CD4-positive, alpha-beta T cell treated with Interleukin-10 for 1 hour (primary cell): Measurements from ENCODE around the gene TOR1A.

Experiments
- DNase-seq: peaks from one replicate; pipeline ENCODE4 v3.0.0-alpha.2; 2020

Gene TOR1A, protein sequence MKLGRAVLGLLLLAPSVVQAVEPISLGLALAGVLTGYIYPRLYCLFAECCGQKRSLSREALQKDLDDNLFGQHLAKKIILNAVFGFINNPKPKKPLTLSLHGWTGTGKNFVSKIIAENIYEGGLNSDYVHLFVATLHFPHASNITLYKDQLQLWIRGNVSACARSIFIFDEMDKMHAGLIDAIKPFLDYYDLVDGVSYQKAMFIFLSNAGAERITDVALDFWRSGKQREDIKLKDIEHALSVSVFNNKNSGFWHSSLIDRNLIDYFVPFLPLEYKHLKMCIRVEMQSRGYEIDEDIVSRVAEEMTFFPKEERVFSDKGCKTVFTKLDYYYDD

DNA sequence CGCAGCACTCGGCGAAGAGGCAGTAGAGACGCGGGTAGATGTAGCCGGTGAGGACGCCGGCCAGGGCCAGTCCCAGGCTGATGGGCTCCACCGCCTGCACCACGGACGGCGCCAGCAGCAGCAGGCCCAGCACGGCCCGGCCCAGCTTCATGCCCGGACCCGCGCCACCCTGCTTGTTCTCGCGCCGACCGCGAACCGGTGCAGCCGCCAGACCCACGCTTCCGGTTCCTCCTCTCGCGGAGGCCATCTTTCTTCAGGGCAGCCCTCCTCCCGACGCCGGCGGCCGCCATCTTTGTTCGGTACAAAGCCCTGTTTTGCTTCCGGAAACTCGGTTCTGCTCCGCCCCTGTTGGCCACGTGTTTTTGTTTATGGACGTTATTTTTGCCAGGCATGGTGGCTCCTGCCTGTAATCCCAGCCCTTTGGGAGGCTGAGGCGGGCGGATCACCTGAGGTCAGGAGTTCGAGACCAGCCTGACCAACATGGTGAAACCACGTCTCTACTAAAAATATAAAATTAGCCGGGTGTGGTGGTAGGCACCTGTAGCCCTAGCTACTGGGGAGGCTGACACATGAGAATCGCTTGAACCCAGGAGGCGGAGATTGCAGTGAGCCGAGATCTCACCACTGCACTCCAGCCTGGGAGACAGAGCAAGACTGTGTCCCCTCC is at the start of gene TOR1A:
TSS of gene TOR1A (minus strand) at position 202 of the 667 bp plus-strand sequence. CDS start at position 151, 51 bp downstream.
- peak; percentile 93 for DNase-seq

DNA sequence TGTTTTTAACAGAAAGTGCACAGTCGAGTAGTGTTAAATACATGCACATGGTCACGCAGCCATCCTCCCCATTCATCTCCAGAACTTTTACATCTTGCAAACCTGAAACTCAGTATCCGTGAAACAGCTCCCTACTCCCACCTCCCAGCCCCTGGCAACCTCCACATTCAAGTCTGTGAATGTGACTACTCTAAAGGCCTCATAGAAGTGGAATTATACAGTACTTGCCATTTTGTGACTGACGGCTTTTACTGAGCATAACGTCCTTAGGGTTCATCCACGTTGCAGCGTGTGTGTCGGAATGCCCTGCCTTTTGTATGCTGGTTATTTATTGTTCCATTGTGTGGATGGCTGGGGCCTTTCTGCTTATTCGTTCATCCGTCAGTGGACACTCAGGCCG is 47.1 kb upstream of the TOR1A start:
- no peak for DNase-seq

DNA sequence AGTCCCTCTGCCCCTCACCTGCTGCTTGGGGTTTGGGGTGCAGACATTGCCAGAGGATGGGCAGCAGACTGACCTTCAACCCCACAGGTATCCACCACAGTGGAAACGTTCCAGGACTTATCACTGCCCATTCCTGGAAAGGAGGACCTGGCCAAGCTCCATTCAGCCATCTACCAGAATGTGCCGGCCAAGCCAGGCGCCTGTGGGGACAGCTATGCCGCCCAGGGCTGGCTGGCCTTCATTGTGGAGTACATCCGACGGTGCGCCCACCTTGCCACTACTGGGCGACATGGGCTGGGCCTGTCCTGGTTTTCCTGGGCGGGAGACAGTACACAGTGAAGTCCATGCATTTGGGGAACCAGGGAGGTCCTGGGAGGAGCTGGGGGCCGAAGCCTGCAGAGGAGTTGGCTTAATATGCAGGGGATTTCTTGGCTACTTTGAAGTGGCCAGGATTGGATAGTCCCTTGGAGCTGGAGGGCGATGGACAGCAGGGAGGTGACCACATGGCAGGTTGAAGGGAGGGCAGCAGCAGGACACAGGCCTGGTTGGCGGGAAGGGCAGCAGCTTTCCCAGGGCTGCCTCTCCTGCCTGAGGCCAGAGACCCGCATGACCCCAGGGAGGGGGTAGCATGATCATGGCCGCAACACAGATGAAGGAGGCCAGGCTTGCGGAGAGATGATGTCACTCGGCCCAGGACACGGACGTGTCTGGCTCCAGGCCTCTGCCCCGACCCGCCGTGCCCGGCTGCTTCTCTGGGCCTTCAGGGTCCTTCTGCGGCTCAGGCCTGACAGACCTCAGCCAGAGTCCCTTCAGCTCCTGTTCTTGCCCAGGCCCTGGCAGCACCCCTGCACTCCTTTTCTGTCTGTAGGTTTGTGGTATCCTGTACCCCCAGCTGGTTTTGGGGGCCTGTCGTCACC is 45.9 kb upstream of the TOR1A start:
- no peak for DNase-seq

DNA sequence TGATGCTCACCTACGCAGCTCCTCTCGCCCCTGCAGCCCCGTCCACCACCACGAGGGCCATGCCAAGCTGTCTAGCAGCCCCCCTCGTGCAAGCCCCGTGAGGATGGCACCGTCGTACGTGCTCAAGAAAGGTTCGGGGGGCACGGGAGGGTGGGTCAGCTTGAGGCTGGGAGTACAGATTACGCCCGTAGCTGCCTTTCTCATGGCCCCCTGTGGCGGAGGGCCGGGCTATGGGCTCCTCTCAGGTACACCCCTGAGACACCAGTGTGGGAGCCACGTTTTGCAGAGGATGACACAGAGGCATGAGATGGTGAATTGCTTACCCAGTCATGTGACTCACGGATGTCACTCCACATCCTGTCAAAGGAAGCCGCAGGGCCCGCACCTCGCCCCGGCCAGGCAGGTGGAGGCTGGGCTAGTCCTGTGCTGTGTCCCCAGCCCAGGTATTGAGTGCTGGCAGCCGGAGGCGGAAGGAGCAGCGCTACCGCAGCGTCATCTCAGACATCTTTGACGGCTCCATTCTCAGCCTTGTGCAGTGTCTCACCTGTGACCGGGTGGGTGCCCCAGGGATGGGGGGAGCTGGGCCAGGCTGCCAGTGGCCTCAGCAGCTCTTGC is 45.0 kb upstream of the TOR1A start:
- peak; percentile 93 for DNase-seq

DNA sequence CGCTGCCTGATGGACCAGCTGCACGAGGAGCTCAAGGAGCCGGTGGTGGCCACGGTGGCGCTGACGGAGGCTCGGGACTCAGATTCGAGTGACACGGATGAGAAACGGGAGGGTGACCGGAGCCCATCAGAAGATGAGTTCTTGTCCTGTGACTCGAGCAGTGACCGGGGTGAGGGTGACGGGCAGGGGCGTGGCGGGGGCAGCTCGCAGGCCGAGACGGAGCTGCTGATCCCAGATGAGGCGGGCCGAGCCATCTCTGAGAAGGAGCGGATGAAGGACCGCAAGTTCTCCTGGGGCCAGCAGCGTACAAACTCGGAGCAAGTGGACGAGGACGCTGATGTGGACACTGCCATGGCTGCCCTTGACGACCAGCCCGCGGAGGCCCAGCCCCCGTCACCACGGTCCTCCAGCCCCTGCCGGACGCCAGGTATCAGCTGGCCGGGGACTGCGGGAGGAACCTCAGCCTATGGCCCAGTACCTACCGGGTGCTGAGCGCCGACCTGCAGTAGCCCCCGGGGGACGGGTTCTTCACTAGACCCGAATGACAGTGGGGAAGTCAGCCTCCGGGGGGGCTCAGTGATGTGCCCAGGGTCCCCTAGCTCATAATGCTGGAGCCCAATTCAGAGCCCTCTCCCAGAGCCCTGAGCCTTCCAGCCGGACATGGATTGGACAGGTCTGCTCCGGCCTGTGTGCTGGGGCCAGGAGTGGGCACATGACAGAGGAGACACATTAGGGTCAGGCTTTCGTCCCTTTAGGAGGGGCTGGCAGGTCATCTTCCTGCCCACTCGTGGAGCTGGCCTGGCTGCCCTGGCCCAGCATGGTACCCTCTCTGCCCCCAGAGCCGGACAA is 44.3 kb upstream of the TOR1A start:
- DNase-seq, result no peak

DNA sequence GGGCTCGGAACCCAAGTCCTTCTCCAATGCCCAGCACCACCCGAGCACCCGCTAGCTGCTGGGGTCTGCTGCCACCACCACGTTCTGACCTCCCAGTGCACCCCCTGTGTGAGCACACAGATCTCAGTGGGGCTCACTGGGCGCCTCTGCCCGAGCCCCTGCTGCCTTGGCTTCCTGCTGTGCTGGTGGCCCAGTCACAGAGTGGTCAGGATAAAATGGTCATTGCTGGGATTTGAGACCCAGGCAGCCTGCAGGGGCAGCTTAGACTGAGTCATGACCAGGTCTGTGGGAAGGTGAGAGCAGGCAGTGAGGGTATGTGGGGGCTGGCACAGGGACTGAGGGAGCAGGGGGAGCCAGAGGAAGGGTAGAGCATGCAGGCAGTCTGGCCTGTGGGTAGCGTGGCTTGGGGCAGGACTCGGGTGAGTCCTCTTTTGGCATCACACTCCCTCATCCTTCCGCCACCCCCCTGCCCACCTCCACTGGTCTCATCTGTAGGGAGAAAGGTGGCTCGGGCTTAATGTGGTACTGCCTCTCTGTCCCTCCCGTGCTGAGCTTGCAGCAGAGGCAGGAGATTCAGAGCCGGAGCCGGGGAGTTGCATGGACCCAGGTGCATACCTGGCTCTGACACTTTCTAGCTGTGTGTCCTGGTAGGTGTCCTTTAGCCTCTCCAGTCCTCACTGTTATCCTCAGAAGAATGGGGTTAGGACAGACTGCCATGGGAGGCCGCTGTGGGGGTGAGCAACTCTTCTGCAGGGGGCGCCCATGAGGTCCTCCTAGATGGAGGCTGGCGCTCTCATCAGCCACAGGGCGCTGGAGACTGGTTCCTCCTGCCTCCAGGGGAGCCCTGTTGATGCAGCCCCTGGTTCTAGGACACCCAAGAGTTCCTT is 43.4 kb upstream of the TOR1A start:
- DNase-seq, result no peak

DNA sequence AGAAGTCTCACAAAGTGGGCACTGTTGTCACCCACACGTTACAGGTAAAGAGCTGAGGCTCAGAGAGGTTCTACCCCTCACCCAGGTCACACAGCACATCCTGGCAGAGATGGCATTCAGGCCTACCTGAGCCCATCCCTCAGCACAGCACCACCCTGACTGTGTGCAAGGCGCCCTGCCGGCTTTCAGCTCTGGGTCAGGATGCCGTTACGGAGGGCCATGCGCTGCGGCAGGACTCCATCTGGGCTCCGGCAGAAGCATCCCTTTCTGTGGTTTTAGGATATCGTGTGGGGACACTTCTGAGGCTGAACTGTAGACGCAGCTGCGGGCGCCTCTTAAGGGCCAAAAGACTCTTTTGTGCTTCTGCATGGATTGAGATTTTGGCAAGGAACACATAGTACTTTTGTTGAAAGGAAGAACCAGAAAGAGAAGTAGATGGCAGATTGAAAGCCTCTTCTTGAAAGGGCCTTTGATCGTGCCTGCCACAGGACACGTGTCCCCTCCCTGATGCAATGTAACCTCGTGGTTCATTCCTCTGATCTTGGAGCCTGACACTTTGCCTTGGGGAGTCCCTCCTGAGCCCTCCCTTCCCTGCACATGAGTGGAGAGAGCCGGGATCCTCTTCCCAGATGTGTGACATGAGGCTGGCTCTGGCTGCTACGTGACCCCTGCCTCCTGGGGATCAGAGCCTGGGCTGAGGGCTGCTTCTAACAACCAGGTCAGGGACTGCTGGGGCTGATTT is 42.6 kb upstream of the TOR1A start:
- DNase-seq, result peak; percentile 62

DNA sequence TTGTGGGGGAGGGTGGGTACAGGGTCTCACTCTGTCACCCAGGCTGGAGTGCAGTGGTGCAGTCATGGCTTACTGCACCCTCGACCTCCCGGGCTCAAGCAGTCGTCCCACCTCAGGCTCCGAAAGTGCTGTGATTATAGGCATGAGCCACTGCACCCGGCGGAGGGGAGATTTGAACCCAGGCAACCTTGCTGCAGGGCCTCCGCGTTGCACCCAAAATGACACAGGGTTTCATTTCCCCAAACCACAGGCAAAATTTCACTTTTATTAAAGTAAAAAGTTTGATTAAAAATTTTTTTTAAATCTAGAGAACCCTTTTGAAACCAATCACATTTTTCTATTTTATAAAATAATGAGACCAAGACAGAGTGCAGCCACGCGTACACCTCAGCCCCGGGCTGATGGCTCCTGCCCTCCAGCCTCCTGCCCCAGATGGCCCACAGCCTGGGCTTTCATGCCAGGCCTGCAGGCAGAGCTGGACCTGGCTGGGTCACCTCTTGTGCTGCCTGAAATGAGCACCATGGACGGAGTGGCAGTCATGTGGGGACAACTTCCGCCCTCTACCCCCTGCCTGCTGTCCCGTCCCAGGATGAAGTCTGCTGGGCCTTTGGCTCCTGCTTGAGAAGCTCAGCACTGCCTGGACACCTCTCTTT is 41.9 kb upstream of the TOR1A start:
- no peak for DNase-seq

DNA sequence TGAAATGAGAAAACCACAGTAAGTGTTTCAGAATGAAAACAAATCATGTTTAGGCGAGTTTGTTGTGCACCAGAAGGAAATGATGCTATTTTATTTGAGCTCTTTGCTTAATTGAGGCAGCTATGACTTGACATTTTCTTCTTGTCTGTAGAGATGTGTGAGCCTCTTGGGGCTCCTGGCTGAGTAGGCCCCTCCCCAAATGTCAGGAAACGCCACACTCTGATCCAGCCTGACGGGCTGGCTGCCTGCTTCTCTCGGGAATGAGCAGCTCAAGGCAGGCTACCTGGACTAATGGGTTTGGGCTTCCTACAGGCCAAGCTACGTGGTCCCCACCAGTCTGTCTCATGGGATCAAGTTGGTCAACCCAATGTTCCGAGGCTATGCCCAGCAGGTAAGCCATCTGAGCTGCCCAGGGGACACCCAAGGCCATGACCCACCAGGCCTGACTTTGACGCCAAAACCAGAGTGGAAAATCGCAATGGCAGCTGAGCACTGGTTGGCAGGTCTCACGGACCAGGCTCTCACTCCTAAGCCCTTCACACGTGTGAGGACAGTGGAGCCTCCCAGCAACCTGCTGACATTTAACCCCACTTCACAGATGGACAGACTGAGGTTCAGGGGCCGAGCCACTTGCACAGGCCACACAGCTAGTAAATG is 41.2 kb upstream of the TOR1A start:
- no peak for DNase-seq

DNA sequence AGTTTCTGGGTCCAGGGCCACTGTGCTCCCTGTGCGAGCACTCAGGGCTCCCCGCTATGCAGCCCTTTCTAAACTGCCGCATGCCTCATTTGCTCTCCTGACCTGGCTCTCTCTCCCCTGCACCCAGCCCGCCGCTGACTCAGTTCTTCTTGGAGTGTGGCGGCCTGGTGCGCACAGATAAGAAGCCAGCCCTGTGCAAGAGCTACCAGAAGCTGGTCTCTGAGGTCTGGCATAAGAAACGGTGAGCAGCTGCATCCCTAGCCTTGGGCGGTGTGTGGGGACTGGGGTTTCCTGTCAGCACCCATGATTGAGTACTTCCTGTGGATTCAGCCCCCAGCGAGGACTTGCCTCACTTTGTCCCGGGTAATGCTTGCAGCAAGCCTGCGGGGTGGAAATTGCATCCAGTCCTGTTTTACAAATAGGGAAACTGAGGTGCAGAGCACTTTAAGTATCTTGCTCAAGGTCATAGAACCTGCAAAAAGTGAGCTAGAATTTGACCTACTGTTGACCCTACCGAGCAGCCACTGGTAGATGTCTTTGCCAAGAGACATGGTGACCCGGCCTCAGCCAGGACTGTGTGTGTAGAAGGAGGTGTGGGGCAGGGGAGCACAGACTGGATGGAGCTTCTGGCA is 39.2 kb upstream of the TOR1A start:
- peak; percentile 72 for DNase-seq

DNA sequence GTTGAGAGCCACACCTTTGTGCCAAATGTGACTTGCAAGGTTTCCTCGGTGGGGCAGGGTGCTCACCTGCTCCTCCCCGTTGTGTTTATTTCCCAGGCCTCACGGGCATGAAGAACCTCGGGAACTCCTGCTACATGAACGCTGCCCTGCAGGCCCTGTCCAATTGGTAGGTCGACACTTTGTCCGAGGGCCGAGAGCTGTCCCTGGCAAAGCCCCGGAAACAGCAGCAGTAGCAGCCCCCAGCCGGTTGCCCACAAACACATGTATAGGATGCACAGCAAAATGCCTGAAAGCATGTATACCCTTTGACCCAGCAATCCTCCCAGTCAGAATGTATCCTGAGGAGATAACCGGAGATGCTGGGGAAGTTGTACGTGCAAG is 37.5 kb upstream of the TOR1A start:
- no peak for DNase-seq

DNA sequence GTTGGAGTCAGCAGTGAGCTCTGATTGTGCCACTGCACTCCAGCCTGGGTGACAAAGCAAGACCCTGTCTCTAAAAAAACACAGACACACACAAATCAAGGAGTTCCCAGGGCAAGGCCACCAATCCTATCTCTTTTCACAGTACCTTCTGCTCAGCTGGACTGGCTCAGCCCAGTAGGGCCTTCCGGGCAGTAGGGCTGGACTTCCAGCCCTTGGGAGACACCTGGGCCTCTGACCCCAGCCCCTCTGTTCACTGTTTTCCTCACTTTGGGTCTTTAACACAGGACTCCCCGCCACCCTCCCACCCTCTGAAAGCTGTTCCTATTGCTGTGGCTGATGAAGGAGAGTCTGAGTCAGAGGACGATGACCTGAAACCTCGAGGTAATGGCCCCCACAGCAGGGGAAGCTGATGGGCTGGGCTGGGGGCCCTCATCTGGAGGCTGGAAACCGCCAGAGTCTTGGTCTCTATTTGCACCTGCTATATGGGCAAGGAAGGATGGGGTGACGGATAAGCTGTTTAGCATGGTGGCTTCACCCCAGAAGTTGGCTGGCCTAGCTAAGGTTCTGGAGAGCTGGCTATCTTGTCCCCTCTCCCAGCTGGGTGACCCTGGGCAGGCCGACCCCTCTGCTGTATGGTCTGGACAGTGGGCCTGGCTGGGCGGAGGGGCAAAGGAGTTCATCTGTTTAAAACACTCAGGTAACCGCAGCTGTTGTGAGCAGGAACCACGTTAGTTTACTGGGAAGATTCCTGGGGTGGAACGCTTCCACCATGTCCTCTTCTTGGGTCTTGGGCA is 36.9 kb upstream of the TOR1A start:
- no peak for DNase-seq

DNA sequence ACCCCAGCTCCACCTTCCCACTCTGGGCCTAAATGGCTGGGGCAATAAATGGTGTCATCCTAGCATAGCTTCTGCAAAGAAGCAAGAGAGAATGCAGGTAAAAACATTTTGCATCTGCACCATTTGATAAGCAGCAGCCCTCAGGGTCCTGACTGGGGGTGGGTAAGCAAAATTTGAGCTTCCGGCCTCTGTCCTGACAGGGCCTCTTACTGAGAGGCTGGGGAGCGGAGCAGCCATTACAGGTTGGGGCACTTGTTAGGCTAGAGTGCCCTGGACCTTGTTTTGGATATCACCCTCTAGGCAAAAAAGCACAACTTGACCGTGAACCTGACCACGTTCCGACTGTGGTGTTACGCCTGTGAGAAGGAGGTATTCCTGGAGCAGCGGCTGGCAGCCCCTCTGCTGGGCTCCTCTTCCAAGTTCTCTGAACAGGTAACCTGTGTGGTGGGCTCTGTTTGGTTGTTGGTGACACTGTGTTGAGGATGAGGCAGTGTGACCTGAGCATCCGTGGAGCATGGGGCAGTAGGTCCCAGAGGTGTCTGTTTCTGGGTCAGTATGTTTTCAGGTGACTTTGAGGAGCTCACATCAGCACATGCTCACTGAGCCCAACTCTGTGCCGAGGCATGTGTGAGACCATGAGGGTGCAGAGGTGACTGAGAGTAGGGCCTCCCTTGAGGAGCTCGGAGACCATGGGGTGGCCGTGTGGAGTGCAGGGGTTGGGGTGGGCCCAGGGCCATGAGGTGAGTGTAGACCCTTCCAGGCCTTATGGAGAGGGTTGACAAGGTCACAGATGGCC is 34.4 kb upstream of the TOR1A start:
- DNase-seq, result no peak

DNA sequence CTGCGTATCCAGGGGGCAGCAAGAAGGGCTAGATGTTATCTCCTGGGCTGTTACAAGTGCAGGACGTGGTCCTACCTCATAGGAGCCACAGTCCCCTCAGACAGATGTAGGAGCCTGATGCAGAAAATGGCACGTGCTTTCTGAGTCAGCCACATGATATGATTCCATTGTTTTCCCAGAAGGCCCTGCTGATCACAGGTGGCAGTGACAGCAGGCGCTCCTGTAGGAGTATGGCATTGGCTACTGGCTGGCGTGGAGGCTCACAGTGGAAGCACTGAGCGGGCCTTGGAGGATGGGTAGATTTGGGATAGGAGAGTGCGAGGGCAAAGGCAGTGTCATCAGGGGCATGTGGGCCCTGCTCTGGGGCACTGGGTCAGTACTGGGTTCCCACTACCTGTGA is 33.3 kb upstream of the TOR1A start:
- no peak for DNase-seq

DNA sequence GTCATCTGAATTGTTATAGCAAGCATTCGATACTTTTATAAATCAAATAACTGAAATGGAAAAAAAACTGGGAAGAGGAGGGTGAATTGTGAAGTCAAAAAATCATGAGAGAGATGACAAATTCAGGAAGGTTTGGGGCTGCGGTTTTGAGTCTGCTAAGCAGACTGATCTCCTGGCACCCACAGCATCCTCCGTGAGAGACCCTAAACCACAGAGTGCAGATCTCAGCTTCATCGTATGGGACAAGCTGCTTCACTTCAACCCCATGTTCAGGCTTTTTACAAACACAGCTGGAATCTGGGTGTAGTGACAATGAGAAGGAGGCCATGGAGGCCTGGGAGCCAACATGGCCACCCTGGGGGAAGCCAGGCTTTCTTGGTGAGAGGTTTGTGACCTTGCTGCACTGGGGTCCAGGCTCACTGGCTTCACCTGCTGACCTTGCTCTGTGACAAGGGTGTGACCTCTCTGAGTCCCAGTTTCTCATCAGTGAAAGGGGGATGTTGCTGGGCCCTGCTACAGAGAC is 30.7 kb upstream of the TOR1A start:
- no peak for DNase-seq

DNA sequence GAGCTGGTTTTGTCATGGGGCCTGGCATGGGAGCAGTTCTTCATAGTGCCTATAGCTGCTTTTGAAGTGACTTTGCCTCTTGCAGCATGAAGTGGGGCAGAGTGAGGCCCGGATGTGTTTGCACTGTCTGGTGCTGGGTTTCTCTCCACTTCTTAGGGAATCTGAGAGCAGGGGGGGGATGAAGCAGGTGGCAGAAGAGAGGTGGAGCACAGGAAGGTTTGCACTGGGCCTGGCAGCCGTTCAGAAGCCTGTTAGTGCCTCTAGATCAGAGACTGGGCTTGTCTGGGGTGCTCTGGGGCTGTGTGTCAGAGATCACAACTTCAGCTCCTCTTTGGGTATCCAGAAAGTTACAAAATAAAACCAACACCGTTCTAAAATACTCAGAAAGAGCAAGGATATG is 29.7 kb upstream of the TOR1A start:
- DNase-seq, result no peak

DNA sequence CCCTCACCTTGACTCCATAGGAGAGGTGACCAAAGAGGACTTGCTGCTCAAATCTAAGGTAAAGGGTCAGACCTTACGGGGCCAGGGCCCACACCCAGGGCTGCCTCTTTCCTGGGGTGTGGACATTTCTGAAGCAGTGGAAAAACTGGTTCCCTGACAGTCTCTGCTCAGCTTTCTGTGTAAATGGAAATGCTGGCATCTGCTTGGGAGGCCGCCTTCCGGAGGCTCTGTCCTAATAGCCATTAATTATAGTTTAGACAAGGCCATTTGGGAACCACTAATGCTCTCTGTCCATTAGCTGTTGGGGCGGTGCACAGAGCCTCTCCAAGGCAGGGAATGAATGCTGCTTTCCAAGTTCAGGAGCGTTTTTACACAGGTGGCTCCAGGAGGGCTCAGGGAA is 28.6 kb upstream of the TOR1A start:
- no peak for DNase-seq
